DND-41 (cell line): ENCODE data around the gene KCNJ6.

ENCODE experiments used
- ATAC-seq: fragments of 200-7000 bp; cut with Tn5 transposase; 3 replicates; pipeline ENCODE4 v1.9.1; 2021; ENCODE audit warnings: low read depth; ENCODE audit not compliant: insufficient read depth
- DNase-seq: peaks from one replicate; pipeline ENCODE4 v3.0.0-alpha.2; 2020
- H2AFZ ChIP-seq: 2 replicates; pipeline ENCODE4 v1.6.0; 2012; ENCODE audit warnings: low read depth, low read length
- H3K27ac ChIP-seq: 2 replicates; pipeline ENCODE4 v1.5.1; 2012; ENCODE audit warnings: low read length, inconsistent platforms
- H3K27me3 ChIP-seq: fragments of 200-600 bp; sonication (generic); 2 replicates; pipeline ENCODE4 v1.6.0; 2012; ENCODE audit warnings: low read length, mild to moderate bottlenecking, inconsistent platforms; ENCODE audit not compliant: insufficient read depth, poor library complexity
- H3K36me3 ChIP-seq: 2 replicates; pipeline ENCODE4 v1.5.1; 2012; ENCODE audit warnings: low read length, inconsistent platforms; ENCODE audit not compliant: insufficient read depth
- H3K4me1 ChIP-seq: 2 replicates; pipeline ENCODE4 v1.5.1; 2012; ENCODE audit warnings: mild to moderate bottlenecking, low read length; ENCODE audit not compliant: insufficient read depth
- H3K4me2 ChIP-seq: 2 replicates; pipeline ENCODE4 v1.6.0; 2012; ENCODE audit warnings: mild to moderate bottlenecking, moderate library complexity, low read length, inconsistent platforms; ENCODE audit not compliant: insufficient read depth
- H3K4me3 ChIP-seq, 2 experiments: fragments of 200-600 bp in 1 of 2; shearing (Covaris generic) in 1 of 2; 2 replicates each; pipeline ENCODE4 v1.5.1; 2012 to 2016; ENCODE audit warnings: inconsistent platforms in 2 of 2, low read length in 2 of 2, mild to moderate bottlenecking in 2 of 2, low read depth in 1 of 2, moderate library complexity in 1 of 2
- H3K79me2 ChIP-seq: 2 replicates; pipeline ENCODE4 v1.6.0; 2012; ENCODE audit warnings: low read length, inconsistent platforms; ENCODE audit not compliant: insufficient read depth
- H3K9ac ChIP-seq: 2 replicates; pipeline ENCODE4 v1.6.0; 2012; ENCODE audit warnings: low read depth, mild to moderate bottlenecking, inconsistent platforms, low read length, moderate library complexity
- H3K9me3 ChIP-seq: 2 replicates; pipeline ENCODE4 v1.5.1; 2012; ENCODE audit warnings: low read length, moderate library complexity, mild to moderate bottlenecking, inconsistent platforms; ENCODE audit not compliant: insufficient read depth, severe bottlenecking
- H4K20me1 ChIP-seq: 2 replicates; pipeline ENCODE4 v1.6.0; 2012; ENCODE audit warnings: low read length; ENCODE audit not compliant: insufficient read depth
- CTCF ChIP-seq: IDR thresholded peaks from 2 replicates; pipeline ENCODE4 v1.5.1; 2012; ENCODE audit warnings: borderline replicate concordance, low read length, moderate library complexity, mild to moderate bottlenecking; ENCODE audit not compliant: poor library complexity, severe bottlenecking; ENCODE audit errors: extremely low read depth
- EZH2 ChIP-seq: IDR thresholded peaks from 3 replicates; pipeline ENCODE4 v1.6.1; 2012; ENCODE audit warnings: borderline replicate concordance, low read depth, mild to moderate bottlenecking, moderate library complexity, low read length, inconsistent platforms; ENCODE audit not compliant: severe bottlenecking

The KCNJ6 gene

GRCh38 chr21:37636152-37636860 lies 280.0 kb downstream of the KCNJ6 start:
- H3K4me2 ChIP-seq = no peak overlapping the region
- H3K4me3 ChIP-seq = no peak overlapping the region
- H3K36me3 ChIP-seq = no peaks in the 10 kb centered on the region
- no peaks in the 10 kb centered on the region for H3K4me1 ChIP-seq
- no peaks in the 10 kb centered on the region for H4K20me1 ChIP-seq
- peaks cover 7% of the 10 kb centered on the region for H3K27me3 ChIP-seq
- ATAC-seq (no peak), DNase-seq (no peak)
- H3K27ac ChIP-seq = no peak overlapping the region
- H3K9ac ChIP-seq = no peak overlapping the region
- TF ChIP-seq EZH2 (no peak), CTCF (no peak)
- no peaks in the 10 kb centered on the region for H3K79me2 ChIP-seq
- no peaks in the 10 kb centered on the region for H3K9me3 ChIP-seq
- H2AFZ ChIP-seq = no peak overlapping the region

- H3K4me1 ChIP-seq = no peaks in the 10 kb centered on the region
- H3K4me3 ChIP-seq = no peak overlapping the region
- H3K27me3 ChIP-seq = peaks cover 15% of the 10 kb centered on the region
- no peak for DNase-seq
- no peak overlapping the region for H2AFZ ChIP-seq
- H3K9ac ChIP-seq = no peak overlapping the region
- H3K36me3 ChIP-seq = no peaks in the 10 kb centered on the region
- TF ChIP-seq EZH2 = no peak
- no peak for TF ChIP-seq CTCF
- H3K27ac ChIP-seq = no peak overlapping the region
- H4K20me1 ChIP-seq = no peaks in the 10 kb centered on the region
- H3K9me3 ChIP-seq = no peaks in the 10 kb centered on the region
- ATAC-seq = no peak
- no peak overlapping the region for H3K4me2 ChIP-seq
- no peaks in the 10 kb centered on the region for H3K79me2 ChIP-seq
These were observed 284.7 kb downstream of the KCNJ6 start for GRCh38 chr21:37631319-37632117.

GRCh38 chr21:37630872-37631271 lies 285.4 kb downstream of the KCNJ6 start:
- TF ChIP-seq CTCF (no peak), EZH2 (no peak)
- H4K20me1 ChIP-seq = no peaks in the 10 kb centered on the region
- DNase-seq (no peak), ATAC-seq (no peak)
- H2AFZ ChIP-seq = no peak overlapping the region
- peaks cover 15% of the 10 kb centered on the region for H3K27me3 ChIP-seq
- H3K4me1 ChIP-seq = no peaks in the 10 kb centered on the region
- H3K4me2 ChIP-seq = no peak overlapping the region
- no peaks in the 10 kb centered on the region for H3K9me3 ChIP-seq
- no peak overlapping the region for H3K9ac ChIP-seq
- no peaks in the 10 kb centered on the region for H3K36me3 ChIP-seq
- H3K4me3 ChIP-seq = no peak overlapping the region
- H3K27ac ChIP-seq = no peak overlapping the region
- no peaks in the 10 kb centered on the region for H3K79me2 ChIP-seq
